ENCODE results near the gene RNPEP.

- TF ChIP-seq GATA2 (IDR thresholded peaks at IDR 0.05; ENCODE audit: low read depth, low read length), result no peak
- TF ChIP-seq GATA3 (IDR thresholded peaks at IDR 0.05; ENCODE audit: low read depth, low read length), result no peak
Observed at GRCh38 chr1:202054094-202054493, 71.6 kb downstream of the RNPEP start.
